ENCODE results near the gene GRAP2.
"Not testable (repeated sequence)": the region's sequence is repeated elsewhere in the genome, so short reads cannot be mapped to it uniquely, and the experiment has no call there.

The GRAP2 gene

DNA sequence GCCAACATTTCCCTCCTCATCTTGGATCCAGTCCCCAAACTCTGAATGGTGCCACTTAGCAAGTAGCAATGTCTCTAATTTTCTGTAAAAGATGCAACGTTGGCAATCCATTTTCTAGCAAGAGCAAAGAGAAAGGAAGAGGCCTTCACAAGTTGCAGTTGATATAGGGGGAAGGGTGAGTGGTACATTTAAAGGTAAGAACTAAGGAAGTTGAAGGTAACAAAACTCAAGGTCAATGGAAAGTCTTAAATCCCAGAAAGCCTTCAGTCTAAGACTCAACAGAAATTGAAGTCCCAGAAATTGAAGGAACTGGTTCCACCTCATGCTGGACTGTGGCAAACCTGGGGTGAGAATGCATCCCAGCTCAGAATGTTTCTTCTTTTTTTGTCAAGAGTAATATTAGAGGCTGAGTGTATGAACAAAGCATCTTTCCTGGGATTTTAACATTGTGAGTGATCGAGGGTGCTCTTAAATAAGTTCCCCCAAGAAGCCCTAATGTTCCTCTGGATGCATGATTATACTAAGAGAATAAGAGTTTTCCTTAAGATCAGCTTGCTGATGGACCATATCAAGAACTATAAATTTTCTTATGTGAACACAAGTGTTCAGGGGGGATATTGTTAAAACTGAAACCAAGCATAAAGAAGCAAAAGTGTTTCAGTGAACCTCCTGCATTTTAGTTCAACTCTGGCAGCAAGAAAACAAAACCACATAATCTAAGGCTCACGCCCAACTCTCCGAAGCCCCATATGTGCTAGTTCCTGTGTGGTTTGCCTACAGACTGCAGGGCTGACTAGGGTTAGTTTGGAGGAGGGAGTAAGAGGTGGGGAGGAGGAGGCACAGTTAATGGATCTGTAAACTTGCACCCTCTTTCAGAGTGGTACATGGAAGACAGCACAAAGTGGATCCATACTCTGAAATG lies at the start of gene GRAP2:
Gene GRAP2 (plus strand): TSS at position 779 of the 922 bp plus-strand sequence. CDS start 46,023 bp downstream, outside the sequence.
- TF ChIP-seq, protein P1, sequence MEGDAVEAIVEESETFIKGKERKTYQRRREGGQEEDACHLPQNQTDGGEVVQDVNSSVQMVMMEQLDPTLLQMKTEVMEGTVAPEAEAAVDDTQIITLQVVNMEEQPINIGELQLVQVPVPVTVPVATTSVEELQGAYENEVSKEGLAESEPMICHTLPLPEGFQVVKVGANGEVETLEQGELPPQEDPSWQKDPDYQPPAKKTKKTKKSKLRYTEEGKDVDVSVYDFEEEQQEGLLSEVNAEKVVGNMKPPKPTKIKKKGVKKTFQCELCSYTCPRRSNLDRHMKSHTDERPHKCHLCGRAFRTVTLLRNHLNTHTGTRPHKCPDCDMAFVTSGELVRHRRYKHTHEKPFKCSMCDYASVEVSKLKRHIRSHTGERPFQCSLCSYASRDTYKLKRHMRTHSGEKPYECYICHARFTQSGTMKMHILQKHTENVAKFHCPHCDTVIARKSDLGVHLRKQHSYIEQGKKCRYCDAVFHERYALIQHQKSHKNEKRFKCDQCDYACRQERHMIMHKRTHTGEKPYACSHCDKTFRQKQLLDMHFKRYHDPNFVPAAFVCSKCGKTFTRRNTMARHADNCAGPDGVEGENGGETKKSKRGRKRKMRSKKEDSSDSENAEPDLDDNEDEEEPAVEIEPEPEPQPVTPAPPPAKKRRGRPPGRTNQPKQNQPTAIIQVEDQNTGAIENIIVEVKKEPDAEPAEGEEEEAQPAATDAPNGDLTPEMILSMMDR (IDR thresholded peaks at IDR 0.05; ENCODE audit: insufficient read depth, low read length, missing control alignments): no peak
- ChIA-PET CTCF (interaction anchor here (0.7 kb wide), 1 partner anchor 125 kb away, joined by 3 read pairs; no protein-coding TSS in a partner anchor), POLR2A (no interaction called here)
- no peak within 1 kb of the TSS for H3K4me3 ChIP-seq (ENCODE audit: low read depth, low read length)
- no peak for DNase-seq (ENCODE audit: low read depth, low spot score)

DNA sequence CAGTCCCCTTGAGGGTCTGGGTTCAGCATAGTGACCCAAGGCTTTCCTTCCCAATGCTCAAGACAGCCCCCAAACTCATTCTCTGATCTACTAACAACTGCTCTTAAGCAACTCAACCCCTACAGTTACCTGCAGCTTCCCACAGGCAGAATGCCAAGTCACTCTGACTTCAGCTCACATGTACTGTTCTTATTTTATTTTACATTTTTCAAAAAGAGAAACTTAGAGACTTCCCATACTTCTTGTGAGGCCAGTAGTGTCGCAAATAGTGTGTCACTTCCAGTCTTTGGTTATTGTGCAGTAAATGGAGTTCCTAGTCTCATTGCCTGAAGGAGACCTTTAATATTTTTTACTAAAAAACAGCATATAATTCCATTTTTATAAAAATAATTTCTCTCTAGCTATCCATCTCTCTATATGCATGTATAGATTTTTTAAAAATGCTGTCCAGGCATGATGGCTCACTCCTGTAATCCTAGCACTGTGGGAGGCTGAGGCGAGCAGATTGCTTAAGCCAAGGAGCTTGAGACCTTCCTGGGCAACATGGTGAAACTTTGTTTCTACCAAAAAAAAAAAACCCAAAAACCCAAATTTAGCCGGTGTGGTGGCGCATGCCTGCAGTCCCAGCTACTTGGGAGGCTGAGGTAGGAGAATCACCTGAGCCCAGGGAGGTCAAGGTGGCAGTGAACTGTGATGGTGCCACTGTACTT lies 49.1 kb upstream of the GRAP2 start:
- DNase-seq (ENCODE audit: low read depth, low spot score): no peak
- ChIA-PET POLR2A (no interaction called here), CTCF (interaction anchor here (1.2 kb wide), 1 partner anchor 12 kb away, joined by 3 read pairs; no protein-coding TSS in a partner anchor)
- TF ChIP-seq, protein P1 (IDR thresholded peaks at IDR 0.05; ENCODE audit: insufficient read depth, low read length, missing control alignments): no peak
- no peak overlapping the region for H3K4me3 ChIP-seq (ENCODE audit: low read depth, low read length)

DNA sequence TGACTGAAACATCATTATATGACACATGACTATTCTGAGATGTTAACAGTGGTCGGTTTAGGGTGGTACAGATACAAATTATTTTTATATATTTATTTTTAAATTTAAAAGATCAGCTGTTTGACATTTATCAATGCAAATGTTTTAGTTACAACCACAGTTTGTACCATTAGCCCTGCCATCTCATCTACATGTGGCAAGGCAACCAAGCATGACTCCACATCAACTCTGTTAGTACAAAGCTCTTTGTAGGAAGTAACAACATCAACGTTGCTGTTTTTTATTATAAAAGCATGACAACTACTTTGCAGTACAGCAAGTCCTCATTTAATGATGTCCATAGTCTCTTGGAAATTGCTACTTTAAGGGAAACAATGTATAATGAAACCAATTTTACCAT lies 48.1 kb upstream of the GRAP2 start:
- POLR2A ChIA-PET: no interaction called here
- TF ChIP-seq, protein P1 (IDR thresholded peaks at IDR 0.05; ENCODE audit: insufficient read depth, low read length, missing control alignments): no peak
- CTCF ChIA-PET: no interaction called here
- no peak for DNase-seq (ENCODE audit: low read depth, low spot score)
- no peak overlapping the region for H3K4me3 ChIP-seq (ENCODE audit: low read depth, low read length)

DNA sequence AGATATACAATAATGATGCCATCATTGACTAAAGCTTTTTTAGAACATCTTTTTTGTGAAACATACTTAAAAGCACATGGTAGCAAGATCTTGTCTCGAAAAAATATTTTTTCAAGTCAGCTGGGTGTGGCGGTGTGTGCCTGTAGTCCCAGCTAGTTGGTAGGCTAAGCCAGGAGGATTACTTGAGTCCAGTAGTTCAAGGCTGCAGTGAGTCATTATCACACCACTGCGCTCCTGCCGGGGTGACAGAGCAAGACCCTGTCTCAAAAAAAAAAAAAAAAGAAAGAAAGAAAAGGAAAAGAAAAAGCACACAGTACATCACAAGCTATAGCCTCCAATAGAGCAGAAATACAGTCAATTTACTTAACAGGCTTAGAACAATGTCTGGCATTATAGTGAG lies 44.3 kb upstream of the GRAP2 start:
- no peak overlapping the region for H3K4me3 ChIP-seq (ENCODE audit: low read depth, low read length)
- TF ChIP-seq, protein P1 (IDR thresholded peaks at IDR 0.05; ENCODE audit: insufficient read depth, low read length, missing control alignments): no peak
- CTCF ChIA-PET: no interaction called here
- POLR2A ChIA-PET: no interaction called here
- DNase-seq (ENCODE audit: low read depth, low spot score): no peak

DNA sequence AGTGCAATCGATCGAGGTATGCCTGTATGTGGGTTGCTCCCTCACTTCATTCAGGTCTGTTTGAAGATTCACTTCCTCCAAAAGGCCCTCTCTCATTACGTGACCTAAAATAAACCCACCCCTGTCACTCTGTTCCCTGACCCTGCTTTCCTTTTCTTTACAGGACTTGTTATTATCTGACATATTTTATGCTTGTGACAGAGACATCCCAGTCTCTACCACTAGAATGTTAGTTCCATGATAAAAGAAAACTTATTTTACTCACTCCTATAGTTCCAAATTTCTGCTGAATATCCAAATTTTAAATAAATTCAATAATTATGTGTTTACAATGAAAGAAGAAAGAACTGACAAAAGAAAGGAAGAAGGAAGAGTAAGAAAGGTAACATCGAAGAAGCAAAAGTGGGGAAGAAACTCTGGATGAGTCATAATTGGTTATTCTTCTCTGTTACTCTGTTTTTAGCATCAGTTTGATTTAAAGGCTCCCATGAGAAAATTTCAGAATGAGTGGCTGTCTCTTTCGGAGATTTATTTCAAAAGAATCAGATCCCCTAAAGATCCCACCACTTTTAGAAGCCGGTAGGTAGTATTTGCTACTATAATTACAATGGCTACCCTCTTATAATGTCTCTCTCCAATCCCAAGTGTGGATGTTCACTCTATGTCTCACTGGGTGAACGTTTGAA lies 40.8 kb upstream of the GRAP2 start:
- TF ChIP-seq, protein P1 (IDR thresholded peaks at IDR 0.05; ENCODE audit: insufficient read depth, low read length, missing control alignments): no peak
- POLR2A ChIA-PET: no interaction called here
- no peak overlapping the region for H3K4me3 ChIP-seq (ENCODE audit: low read depth, low read length)
- CTCF ChIA-PET: no interaction called here
- no peak for DNase-seq (ENCODE audit: low read depth, low spot score)

DNA sequence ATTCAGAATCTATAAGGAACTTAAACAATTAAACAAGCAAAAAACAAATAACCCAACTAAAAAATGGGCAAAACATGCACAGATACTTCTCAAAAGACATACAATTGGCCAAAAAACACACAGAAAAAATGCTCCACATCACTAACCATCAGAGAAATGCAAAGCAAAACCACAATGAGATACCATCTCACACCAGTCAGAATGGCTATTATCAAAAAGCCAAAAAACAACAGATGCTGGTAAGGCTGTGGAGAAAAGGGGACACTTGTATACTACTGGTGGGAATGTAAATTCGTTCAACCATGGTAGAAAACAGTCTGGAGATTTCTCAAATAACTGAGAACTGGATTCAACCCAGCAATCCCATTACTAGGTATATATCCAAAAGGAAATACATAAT lies 32.1 kb upstream of the GRAP2 start:
- TF ChIP-seq, protein P1 (IDR thresholded peaks at IDR 0.05; ENCODE audit: insufficient read depth, low read length, missing control alignments): no peak
- POLR2A ChIA-PET: no interaction called here
- CTCF ChIA-PET: no interaction called here
- DNase-seq (ENCODE audit: low read depth, low spot score): no peak
- H3K4me3 ChIP-seq (ENCODE audit: low read depth, low read length): no peak overlapping the region

DNA sequence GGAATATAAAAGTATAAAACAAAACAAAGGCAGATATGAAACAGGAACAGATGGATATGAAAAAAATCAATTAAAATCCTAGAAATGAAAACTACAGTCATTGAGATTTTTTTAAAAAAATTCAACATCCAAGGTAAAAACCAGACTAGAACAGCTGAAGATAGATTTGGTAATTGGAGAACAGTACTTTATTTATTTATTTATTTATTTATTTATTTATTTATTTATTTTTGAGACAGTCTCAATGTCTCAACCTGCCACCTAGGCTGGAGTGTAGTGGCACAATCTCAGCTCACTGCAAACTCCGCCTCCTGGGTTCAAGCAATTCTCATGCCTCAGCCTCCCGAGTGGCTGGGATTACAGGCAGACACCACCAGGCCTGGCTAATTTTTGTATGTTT lies 31.1 kb upstream of the GRAP2 start:
- CTCF ChIA-PET; DNase-seq (ENCODE audit: low read depth, low spot score); POLR2A ChIA-PET; H3K4me3 ChIP-seq (ENCODE audit: low read depth, low read length): not testable (repeated sequence)
